HFF-Myc (cell line): ENCODE results near the gene GFRA1.

Source experiments
- DNase-seq: peaks from one replicate; pipeline ENCODE4 v3.0.0-alpha.2; 2011; ENCODE audit warnings: low read depth; ENCODE audit errors: extremely low read depth
- H3K4me3 ChIP-seq: replicated peaks from 2 replicates; pipeline ENCODE4 v1.5.1; 2011; ENCODE audit warnings: low read depth, mild to moderate bottlenecking, control low read depth, low read length
- TF ChIP-seq, protein P1 (sequence below): IDR thresholded peaks from 2 replicates; pipeline ENCODE4 v1.5.1; 2012; ENCODE audit warnings: mild to moderate bottlenecking, low read depth, low read length, control low read depth; ENCODE audit errors: missing control alignments

The GFRA1 gene

DNA sequence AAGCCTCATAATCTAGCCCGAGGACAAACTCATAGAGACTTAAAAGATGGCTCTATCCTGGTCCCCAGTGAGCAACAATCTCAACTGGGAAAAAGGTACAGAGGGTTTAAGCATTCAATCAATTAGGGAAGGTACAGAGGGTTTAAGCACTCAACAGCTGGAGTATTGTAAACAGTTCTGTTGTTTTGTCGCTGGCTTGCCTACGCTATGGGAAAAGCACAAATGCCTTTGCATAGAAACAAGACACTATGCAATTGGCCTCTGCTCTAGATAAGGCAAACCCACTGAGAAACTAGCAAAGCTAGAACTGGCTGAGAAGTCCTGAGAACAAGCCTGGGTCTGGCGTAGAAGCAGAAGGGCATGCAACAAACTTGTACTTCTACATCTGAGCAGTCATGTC lies 69.3 kb downstream of the GFRA1 start:
- TF ChIP-seq, protein P1, sequence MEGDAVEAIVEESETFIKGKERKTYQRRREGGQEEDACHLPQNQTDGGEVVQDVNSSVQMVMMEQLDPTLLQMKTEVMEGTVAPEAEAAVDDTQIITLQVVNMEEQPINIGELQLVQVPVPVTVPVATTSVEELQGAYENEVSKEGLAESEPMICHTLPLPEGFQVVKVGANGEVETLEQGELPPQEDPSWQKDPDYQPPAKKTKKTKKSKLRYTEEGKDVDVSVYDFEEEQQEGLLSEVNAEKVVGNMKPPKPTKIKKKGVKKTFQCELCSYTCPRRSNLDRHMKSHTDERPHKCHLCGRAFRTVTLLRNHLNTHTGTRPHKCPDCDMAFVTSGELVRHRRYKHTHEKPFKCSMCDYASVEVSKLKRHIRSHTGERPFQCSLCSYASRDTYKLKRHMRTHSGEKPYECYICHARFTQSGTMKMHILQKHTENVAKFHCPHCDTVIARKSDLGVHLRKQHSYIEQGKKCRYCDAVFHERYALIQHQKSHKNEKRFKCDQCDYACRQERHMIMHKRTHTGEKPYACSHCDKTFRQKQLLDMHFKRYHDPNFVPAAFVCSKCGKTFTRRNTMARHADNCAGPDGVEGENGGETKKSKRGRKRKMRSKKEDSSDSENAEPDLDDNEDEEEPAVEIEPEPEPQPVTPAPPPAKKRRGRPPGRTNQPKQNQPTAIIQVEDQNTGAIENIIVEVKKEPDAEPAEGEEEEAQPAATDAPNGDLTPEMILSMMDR = no peak
- no peak for DNase-seq
- no peak overlapping the region for H3K4me3 ChIP-seq

DNA sequence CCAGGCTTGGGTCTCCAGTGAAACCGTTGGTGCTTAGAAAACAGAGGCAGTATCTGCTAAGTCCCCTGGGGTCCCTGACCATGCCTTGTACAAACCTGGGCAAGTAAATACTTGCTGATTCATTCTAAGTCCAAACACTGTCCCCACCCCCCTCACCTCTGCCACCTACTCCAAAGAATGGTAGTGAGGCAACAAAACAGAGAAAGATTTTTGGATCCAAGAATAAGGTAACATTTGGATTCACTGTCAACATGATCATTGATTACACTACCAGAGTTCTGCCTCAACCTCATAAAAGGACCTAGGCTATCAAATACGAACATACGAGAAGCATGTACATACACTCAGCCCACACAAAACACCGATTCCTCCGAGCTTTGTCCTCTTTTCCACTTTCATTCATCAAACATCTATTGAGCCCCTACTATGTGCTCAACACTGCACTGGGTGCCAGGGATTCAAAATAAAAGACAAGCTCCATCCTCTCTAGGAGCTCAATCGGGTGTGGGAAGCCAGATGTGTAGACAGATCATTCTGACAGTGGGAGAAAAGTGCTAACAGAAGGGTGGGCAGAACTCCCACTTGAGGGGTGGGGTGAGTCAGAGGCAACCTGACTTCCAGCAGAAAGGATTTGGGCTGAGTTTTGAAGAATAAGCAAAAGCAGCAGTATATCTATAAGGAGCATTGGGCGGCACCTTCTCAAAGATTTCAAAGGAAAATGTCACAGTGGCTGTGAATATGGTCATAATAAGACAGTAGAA lies 71.2 kb downstream of the GFRA1 start:
- no peak for DNase-seq
- H3K4me3 ChIP-seq = no peak overlapping the region
- TF ChIP-seq, protein P1 = no peak

DNA sequence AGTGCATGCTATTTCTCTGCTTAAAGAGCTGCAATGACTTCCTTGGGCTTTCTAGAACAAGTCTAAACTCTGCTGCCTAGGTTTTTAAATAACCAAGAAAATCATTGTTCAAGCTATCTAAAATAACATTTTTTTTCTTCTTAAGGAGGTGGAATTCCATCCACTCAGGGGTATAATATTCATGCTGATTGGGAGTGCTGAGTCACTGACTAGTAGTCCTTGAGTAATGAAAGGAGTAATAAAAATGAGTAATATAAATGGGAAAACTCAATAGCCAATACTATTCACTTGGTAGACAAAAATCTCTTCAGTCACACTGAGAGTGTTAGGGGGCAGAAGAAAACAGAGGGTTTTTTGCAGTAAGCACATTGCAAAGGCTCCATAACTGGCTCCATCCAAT lies 72.0 kb downstream of the GFRA1 start:
- no peak for DNase-seq
- TF ChIP-seq, protein P1 = no peak
- no peak overlapping the region for H3K4me3 ChIP-seq

DNA sequence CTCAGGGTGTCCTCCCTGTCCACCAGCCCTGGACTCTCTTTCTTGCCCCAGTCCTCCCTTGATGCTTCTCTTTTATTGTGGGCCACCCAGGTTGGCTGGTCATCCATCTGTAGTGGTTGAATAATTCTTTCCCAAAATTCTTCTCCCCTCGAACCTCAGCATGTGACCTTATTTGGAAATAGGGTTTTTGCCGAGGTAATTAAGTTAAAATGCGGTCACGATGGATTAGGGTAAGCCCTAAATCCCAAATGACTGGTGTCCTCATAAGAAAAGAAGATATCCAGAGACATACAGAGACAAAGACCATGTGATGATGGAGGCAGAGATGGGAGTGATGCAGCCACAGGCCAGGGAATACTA lies 74.3 kb downstream of the GFRA1 start:
- no peak for DNase-seq
- TF ChIP-seq, protein P1 = no peak
- no peak overlapping the region for H3K4me3 ChIP-seq

DNA sequence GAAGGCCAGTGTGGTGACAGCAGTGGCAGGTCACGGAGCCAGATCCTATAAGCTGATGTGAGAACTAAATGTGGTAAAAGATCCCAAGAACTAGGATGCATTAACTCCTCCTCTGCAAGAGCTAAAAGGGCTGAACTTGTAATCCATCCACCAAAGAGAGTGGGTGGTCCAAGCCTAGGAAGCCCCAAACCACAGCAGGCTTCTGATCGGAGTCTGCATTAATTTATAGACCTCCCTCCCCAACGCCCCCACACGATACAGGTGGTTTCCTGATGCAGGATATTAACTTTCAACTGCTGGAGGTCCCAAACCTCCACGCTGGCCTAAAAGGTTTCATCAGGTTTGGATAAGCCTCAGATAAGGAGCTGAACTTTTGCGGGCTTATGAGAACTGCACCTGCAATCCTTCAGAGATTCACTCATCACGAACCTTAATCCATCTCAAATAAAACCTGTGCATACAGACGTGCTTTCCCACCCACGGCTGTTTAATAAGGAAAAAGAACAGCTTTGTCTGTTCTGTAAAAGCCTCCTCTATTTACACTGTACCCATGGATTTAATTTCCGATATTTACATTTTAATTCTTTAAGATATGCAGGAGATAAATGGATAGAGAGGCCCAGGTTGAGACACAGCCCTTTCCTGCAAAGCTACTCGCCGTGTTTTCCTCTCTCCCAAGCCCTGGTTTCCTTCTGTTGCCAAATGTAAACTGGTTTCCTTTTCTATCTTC lies 74.9 kb downstream of the GFRA1 start:
- TF ChIP-seq, protein P1 = no peak
- no peak overlapping the region for H3K4me3 ChIP-seq
- no peak for DNase-seq

DNA sequence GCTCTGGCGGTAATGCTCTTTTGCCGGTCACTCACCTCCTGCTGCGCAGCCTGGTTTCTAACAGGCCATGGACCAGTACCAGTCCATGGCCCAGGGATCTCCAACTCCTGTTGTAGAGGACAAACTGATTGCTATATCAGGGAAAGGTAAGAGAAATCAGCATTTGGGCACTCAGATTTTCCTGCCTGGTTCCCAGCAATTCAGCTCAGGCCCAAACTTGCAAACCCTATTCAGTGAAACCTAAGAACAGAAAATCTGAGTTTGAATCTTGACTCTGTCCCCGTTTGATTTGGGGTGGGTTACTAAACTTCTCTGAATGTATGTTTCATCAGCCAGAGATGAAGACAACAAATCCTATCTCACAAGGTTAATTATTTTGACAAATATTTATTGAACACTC lies 77.4 kb downstream of the GFRA1 start:
- H3K4me3 ChIP-seq = no peak overlapping the region
- TF ChIP-seq, protein P1 = no peak
- DNase-seq = no peak
